Loucy (cell line): ENCODE data around the gene VLDLR.

ENCODE experiments used
- EZH2phosphoT487 ChIP-seq: fragments of 200-600 bp; IDR thresholded peaks from 2 replicates; pipeline ENCODE4 v1.6.1; 2018; ENCODE audit warnings: antibody characterized with exemption, mild to moderate bottlenecking, moderate library complexity, borderline replicate concordance
- TF ChIP-seq, protein P1 (sequence below): fragments of 200-600 bp; sonication (generic); conservative IDR thresholded peaks from 2 replicates; pipeline ENCODE4 v1.5.1; 2014; ENCODE audit warnings: mild to moderate bottlenecking, antibody characterized with exemption, low read length

DNA sequence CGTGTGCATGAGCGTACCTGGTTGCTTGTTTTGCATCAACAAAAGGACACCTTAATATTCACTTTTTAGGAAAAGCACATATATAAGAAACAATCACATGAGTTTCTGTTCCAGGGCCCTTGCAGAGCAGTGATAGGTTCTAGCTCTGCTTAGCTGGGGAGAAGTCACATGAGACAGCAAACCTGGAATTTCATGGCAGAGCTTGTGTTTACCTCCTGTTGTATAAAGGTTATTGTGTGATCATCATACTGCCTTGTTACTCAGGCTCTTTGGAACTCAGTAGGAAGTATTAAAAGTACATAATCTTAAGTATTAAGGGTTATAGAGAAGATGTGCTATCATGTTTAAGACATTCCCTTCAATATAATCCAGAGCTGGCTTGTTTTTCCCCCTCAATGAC is 18.0 kb upstream of the VLDLR start:
- TF ChIP-seq, protein P1, sequence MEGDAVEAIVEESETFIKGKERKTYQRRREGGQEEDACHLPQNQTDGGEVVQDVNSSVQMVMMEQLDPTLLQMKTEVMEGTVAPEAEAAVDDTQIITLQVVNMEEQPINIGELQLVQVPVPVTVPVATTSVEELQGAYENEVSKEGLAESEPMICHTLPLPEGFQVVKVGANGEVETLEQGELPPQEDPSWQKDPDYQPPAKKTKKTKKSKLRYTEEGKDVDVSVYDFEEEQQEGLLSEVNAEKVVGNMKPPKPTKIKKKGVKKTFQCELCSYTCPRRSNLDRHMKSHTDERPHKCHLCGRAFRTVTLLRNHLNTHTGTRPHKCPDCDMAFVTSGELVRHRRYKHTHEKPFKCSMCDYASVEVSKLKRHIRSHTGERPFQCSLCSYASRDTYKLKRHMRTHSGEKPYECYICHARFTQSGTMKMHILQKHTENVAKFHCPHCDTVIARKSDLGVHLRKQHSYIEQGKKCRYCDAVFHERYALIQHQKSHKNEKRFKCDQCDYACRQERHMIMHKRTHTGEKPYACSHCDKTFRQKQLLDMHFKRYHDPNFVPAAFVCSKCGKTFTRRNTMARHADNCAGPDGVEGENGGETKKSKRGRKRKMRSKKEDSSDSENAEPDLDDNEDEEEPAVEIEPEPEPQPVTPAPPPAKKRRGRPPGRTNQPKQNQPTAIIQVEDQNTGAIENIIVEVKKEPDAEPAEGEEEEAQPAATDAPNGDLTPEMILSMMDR, result no peak
- TF ChIP-seq EZH2phosphoT487, result no peak
